RWPE1 (cell line): ENCODE measurements around the gene GNAT1.

Experiments
- CTCF ChIA-PET: fragments of 350-600 bp; sonication (Branson Sonifier 250); formaldehyde crosslinking; extraction: SDS; loops from one replicate; lab custom pipeline; 2021; lab: Yijun Ruan, JAX
- POLR2A ChIA-PET: fragments of 400-600 bp; formaldehyde crosslinking; extraction: SDS; loops from one replicate; lab custom pipeline; 2020; ENCODE audit warnings: antibody characterized with exemption; ENCODE audit not compliant: low non-redundant PET; lab: Yijun Ruan, JAX
- DNase-seq: peaks from one replicate; pipeline ENCODE4 v3.0.0; 2012; ENCODE audit warnings: low spot score
- H3K27ac ChIP-seq: fragments of 450-650 bp; 2 replicates; pipeline ENCODE4 v1.5.1; 2017
- TF ChIP-seq, protein P1 (sequence below): fragments of 450-650 bp; conservative IDR thresholded peaks from 2 replicates; pipeline ENCODE4 v1.5.1; 2017; ENCODE audit warnings: low read depth, mild to moderate bottlenecking

The GNAT1 gene

DNA sequence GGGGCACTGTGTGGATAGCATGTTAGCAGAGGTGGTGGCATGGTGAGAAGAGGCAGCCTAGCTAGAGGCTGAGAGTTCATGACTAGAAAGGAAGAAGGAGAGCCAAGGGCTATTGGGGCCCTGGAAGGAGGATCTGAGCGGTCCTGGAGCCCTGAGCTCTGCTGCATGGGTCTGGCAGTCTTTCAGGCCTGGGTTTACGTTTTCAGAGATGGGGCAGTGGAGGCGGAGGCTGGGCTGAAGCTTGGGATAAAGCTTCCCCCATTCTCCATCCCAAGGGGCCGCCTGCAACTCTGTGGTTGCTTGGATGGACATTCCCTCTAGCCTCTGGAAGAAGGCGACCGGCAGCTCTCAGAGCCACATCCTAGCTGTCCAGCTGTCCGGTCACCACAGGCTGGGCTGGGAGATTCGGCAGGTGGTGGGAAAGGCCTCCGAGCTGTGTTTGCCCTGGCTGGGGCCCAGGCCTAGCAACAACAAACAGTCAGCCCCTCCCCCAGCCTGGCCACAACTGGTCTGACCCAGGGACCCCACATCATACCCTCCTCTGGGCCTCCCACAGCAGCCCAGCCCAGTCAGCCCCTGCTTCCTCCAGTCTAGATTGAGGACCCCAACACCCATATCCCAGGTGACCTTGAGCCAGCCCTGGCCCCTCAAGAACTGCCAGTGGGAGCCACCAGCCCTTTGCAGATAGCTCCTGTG, 11.9 kb downstream of the GNAT1 start:
- TF ChIP-seq, protein P1, sequence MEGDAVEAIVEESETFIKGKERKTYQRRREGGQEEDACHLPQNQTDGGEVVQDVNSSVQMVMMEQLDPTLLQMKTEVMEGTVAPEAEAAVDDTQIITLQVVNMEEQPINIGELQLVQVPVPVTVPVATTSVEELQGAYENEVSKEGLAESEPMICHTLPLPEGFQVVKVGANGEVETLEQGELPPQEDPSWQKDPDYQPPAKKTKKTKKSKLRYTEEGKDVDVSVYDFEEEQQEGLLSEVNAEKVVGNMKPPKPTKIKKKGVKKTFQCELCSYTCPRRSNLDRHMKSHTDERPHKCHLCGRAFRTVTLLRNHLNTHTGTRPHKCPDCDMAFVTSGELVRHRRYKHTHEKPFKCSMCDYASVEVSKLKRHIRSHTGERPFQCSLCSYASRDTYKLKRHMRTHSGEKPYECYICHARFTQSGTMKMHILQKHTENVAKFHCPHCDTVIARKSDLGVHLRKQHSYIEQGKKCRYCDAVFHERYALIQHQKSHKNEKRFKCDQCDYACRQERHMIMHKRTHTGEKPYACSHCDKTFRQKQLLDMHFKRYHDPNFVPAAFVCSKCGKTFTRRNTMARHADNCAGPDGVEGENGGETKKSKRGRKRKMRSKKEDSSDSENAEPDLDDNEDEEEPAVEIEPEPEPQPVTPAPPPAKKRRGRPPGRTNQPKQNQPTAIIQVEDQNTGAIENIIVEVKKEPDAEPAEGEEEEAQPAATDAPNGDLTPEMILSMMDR: no peak
- CTCF ChIA-PET: interaction anchor here (0.6 to 1.2 kb wide), 2 partner anchors 11 to 23 kb away, joined by 3 to 4 read pairs; no protein-coding TSS in a partner anchor
- no peak overlapping the region for H3K27ac ChIP-seq
- DNase-seq: no peak
- POLR2A ChIA-PET: interaction anchor here (0.6 kb wide), 1 partner anchor 147 kb away, joined by 5 read pairs; no protein-coding TSS in a partner anchor

DNA sequence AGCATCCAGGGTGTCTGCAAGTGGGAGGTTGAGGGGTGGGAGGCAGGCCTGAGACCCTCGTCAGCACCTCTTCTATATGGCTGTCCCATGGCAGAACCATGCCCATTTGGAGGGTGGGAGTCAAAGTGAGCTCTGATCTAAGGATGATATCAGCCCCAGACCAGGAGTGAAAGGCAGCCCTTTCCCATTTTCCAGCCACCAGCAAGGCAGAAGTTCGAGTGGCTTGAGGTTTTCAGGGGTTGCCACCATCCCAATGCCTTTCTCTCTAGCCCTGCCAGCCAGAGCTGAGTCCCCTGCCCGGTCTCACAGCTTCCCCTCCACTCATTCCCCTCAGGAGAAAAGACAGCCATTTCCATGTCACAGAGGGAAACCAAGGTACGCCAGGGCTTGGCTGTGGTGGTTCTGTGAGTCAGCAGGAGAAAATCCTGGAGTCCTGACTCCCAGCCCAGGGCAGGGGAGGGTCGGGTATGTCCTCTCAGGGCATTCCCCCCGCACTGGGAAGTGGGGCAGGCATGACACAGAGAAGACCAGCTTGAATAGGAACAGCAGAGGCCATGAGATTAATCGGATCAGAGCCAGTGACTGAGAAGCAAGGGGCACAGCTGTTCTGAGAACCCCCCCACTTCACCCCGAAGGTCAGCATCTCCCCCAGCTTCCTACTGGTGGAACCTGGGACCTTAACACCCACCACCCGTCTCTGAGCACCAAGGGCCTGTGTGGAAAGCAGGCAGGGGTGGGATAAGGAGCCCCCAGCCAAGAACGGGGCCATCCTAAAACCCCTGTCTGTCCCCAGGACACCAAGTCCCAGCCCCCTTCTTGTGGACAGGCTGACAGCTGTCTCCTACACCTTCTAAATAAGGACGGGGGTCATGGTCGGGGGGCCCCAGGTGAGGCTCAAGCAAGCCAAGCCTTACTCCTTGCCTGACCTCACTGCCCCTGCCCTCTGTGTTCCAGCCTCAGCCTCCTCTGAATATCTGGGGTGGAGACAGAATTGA, 12.7 kb downstream of the GNAT1 start:
- POLR2A ChIA-PET: interaction anchor here (0.6 kb wide), 1 partner anchor 146 kb away, joined by 5 read pairs; no protein-coding TSS in a partner anchor
- CTCF ChIA-PET: interaction anchor here (0.6 to 1.2 kb wide), 3 partner anchors 9 to 22 kb away, joined by 3 to 4 read pairs (median 3); no protein-coding TSS in a partner anchor
- TF ChIP-seq, protein P1: no peak
- no peak overlapping the region for H3K27ac ChIP-seq
- no peak for DNase-seq

DNA sequence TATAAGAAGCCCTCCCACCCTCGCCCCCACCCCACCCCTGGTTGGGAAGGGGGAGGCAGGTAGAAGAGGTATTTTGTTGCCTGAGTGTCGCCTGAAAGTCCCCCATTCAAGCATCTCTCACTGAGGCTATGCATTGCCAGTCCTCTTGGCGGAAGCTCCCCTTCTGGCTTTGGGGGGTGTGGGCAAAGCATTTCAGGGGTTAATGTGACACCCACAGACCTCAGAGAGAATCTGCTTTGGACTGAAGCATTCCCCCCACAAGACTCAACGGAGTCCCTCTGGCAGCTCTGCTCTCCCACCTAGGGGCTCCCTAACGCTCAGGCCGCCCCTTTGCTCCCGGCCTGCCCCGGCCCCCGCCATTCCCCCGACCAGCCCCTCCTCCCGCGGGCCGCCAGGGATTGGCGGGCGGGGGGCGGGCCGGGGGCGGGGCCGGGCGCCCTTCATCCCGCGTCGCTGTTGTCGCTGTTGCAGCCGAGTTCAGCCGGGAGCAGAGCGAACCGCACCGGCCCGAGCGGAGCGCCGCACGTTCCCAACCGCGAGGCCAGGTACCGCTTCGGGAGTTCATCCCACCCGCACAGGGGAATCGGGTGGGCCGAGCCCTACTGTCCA, 13.5 kb downstream of the GNAT1 start, which contains the start of gene SLC38A3:
Gene SLC38A3 (plus strand): TSS at position 468 of the 609 bp plus-strand sequence. CDS start 8,929 bp downstream, outside the sequence.
- no peak for DNase-seq
- H3K27ac ChIP-seq: no peak within 1 kb of the TSS
- TF ChIP-seq, protein P1: no peak
- ChIA-PET POLR2A (no interaction called here), CTCF (interaction anchor here (0.6 kb wide), 1 partner anchor 10 kb away, joined by 3 read pairs; no protein-coding TSS in a partner anchor)

DNA sequence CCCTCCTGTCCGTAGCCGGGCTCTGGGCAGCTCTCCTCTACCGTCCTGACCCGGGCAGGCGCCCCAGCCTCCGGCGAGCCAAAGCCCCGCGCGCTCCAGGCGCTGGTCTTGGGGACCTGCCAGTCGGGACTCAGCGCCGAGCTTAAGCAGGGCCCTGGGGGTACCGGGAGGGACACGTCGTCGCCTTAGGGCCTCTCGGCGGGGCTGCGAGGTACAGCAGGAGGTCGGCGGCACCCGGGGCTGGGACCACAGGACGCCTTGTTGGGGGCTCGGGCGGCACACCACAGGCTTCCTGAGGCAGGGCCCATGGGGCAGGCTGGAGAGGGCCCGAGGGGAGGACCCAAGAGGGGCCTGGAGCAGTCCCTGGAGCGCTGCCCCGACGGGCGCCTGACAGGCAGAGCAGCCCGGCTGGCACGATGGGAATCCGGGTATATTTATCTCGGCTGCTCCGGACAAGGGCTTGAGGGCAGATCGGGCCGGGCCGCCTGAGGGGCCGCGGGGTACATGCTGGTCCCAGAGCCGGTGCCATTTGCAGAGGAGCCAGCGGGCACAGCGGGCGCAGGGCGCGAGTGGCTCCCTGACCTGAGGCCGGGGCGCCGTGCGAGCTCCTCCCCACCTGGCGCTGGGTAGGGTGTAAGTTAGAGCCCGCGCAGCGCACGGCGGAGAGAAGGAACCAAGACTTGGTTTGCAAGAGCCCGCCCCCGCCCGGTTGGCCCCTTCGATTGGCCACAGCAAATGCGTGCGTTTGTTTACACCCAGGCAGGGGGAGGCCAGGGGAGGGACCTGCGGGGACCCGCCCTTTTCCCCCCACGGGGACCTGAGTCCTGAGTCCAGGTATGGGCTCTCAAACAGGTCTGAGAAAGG, 14.2 kb downstream of the GNAT1 start:
- DNase-seq: no peak
- H3K27ac ChIP-seq: no peak overlapping the region
- ChIA-PET POLR2A (no interaction called here), CTCF (interaction anchor here (0.6 kb wide), 1 partner anchor 337 kb away, joined by 3 read pairs; no protein-coding TSS in a partner anchor)
- TF ChIP-seq, protein P1: no peak

DNA sequence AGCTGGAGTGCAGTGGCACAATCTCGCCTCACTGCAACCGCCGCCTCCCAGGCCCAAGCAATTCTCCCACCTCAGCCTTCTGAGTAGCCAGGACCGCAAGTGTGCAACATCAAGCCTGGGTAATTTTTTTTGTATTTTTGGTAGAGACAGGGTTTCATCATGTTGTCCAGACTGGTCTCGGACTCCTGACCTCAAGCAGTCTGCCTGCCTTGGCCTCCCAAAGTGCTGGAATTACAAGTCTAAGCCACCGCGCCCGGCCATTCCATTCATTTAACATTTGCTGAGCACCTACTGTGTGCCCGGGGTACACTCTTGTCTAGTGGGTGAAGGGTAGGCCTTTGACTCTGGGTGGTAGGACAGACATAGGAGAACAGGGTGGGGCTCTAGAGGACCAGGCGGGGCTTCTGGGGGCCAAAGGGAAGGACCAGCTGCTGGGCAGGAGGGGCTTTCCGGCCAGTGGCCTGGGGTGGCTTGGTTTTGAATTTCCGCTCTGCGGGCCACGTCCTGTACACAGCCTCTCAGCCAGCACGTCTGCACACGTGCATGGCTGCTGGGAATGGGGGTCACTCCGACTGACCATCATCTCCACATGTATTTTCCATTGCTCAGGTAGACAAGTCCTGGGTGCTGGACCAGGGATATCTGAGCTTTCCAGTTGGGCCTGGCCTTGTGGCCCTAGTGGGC, 16.1 kb downstream of the GNAT1 start:
- POLR2A ChIA-PET: no interaction called here
- DNase-seq: no peak
- H3K27ac ChIP-seq: no peak overlapping the region
- TF ChIP-seq, protein P1: no peak
- CTCF ChIA-PET: no interaction called here
